GM19463 (cell line): ENCODE measurements around the gene HLA-E.
A peak's percentile ranks its signal among the peaks of the same experiment; 100 is the strongest.
"Not testable (repeated sequence)": the region's sequence is repeated elsewhere in the genome, so short reads cannot be mapped to it uniquely, and the experiment has no call there.

ENCODE experiments used
- ATAC-seq: cut with Tn5 transposase; IDR thresholded peaks from one replicate; pipeline ENCODE4 v1.9.1; 2021; ENCODE audit warnings: mild to moderate bottlenecking, moderate library complexity; ENCODE audit not compliant: unreplicated experiment

The HLA-E gene

DNA sequence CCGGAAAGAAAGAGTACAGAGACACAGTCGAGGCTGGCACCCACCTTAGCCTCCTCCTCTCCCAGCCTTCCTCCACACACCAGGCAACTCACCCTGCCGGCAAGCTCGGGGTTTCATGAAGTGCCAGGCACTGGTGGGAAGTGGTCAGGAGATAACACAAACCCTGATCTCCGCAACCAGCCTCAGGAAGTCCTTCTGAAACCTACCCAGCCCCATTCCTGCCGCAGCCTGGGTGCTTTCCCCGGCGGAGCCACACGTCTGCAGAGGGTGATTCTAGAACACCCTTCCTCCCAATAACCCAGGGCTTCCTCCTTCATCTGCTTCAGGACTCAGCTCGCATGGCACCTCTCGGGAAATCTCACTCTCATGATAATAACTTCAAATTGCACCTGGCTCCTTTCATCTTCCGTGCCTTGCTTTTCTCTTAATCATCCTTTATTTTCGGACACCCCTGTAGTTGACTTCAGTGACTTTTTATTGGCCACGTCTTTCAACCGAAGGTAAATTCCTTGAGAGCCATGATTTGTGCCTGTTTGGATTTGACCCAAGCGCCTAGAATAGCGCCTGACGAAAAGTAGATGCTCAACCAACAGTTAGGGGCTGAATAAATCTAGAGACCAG, 8.7 kb upstream of the HLA-E start:
- ATAC-seq: no peak

DNA sequence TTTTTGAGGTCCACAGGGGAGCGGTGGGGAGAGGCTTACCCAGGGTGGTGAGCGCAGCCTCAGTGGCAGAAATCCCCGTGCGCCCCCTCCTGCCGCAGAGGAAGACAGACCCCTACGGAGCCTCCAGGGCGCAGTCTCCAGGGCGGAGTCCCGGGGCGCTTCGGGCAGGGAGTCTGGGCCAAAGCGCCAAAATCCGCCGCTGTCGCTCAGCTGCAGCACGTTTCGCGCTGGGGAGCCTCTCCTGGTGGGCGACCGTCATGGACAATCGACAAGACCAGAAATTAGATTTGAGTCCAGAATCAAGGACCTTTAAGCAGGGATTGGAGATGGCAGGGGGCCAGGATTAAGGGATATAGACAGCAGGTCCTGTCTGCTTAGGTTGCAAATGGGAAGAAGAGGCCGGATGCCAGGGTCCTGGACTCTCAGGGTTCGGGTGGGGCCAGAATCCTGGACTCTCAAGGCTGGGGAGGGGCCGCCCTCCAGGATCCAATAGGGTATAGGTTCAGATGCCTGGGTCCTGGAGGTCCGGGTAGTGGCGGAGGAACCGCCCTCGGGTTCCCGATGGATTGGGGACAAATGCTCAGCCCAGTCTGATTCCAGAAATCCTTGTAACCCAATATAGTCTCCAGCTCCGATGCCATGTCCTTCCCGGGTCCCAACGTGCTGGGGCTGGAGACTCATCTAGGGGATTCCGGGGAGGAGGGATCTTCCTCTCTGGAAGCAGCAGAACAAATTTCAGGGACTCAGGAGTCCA, 7.9 kb upstream of the HLA-E start:
- no peak for ATAC-seq

- peak; percentile 60 for ATAC-seq
Observed at GRCh38 chr6:30481965-30482644, 7.2 kb upstream of the HLA-E start.

DNA sequence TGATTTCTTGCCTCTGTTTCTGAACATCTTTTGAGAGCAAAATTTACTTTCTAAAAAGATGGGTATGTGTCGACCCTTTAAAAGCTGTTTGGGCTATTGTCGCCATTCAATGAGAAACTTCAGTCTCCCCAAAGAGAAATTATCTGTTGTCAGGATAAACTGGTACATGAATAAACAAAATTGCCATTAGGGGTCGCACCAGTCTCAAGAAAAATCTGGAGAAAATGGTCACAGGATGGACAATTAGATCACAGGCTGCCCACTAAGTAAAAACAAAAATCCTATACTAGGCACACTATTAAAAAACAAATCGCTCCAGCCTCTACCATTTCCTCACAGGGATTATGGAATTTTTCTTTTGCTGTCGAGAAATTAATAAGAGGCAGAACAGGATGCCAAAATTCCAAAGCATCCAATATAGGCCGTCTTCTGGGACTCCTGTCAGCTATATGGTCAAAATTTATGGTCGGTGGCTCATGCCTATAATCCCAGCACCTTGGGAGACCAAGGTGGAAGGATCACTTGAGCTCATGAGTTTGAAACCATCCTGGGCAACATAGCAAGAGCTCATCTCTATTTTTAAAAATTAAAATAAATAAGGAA, 5.5 kb upstream of the HLA-E start:
- ATAC-seq: no peak

DNA sequence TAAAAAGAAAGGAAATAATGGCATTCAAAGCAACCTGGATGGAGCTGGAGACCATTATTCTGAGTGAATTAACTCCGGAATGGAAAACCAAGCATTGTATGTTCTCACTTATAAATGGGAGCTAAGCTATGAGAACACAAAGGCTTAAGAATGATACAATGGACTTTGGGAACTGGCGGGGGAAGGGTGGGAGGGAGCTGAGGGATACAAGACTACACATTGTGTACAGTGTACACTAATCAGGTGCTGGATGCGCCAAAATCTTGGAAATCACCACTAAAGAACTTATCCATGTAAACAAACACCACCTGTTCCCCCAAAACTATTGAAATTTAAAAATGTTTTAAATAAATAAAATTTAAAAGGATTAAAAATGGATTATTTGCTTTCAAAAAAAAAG, 4.1 kb upstream of the HLA-E start:
- ATAC-seq: no peak

- no peak for ATAC-seq
Observed at GRCh38 chr6:30487926-30488325, 1.4 kb upstream of the HLA-E start.

- ATAC-seq: not testable (repeated sequence)
Observed at GRCh38 chr6:30488697-30489080, 620 bp upstream of the HLA-E start.

- peak; percentile 36 for ATAC-seq
Observed at GRCh38 chr6:30490026-30490876, 942 bp downstream of the HLA-E start.

DNA sequence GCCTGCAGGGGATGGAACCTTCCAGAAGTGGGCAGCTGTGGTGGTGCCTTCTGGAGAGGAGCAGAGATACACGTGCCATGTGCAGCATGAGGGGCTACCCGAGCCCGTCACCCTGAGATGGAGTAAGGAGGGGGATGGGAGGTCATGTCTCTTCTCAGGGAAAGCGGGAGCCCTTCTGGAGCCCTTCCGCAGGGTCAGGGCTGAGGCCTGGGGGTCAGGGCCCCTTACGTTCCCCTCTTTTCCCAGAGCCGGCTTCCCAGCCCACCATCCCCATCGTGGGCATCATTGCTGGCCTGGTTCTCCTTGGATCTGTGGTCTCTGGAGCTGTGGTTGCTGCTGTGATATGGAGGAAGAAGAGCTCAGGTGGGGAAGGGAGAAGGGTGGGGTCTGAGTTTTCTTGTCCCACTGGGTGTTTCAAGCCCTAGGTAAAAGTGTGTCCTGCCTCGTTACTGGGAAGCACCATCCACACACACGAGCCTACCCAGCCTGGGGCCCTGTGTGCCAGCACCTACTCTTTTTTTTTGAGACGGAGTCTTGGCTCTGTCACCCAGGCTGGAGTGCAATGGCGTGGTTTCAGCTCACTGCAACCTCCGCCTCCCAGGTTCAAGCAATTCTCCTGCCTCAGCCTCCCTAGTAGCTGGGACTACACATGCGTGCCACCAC, 2.1 kb downstream of the HLA-E start:
- ATAC-seq: not testable (repeated sequence)

DNA sequence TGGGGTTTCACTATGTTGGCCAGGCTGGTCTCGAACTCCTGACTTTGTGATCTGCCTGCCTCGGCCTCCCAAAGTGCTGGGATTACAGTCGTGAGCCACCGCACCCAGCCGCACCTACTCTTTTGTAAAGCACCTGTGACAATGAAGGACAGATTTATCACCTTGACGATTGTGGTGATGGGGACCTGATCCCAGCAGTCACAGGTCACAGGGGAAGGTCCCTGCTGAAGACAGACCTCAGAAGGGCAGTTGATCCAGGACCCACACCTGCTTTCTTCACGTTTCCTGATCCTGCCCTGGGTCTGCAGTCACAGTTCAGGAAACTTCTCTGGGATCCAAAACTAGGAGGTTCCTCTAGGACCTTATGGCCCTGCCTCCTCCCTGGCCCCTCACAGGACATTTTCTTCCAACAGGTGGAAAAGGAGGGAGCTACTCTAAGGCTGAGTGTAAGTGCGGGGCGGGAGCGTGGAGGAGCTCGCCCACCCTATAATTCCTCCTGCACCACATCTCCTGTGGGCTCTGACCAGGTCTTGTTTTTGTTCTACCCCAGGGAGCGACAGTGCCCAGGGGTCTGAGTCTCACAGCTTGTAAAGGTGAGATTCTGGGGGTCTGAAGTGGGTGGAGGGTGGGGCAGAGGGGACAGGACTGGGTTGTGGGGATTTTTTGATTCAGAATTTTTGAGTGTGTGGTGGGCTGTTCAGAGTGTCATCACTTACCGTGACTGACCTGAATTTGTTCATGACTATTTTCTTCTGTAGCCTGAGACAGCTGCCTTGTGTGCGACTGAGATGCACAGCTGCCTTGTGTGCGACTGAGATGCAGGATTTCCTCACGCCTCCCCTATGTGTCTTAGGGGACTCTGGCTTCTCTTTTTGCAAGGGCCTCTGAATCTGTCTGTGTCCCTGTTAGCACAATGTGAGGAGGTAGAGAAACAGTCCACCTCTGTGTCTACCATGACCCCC, 3.0 kb downstream of the HLA-E start:
- no peak for ATAC-seq

GRCh38 chr6:30493643-30494250, 4.4 kb downstream of the HLA-E start:
- ATAC-seq: no peak

DNA sequence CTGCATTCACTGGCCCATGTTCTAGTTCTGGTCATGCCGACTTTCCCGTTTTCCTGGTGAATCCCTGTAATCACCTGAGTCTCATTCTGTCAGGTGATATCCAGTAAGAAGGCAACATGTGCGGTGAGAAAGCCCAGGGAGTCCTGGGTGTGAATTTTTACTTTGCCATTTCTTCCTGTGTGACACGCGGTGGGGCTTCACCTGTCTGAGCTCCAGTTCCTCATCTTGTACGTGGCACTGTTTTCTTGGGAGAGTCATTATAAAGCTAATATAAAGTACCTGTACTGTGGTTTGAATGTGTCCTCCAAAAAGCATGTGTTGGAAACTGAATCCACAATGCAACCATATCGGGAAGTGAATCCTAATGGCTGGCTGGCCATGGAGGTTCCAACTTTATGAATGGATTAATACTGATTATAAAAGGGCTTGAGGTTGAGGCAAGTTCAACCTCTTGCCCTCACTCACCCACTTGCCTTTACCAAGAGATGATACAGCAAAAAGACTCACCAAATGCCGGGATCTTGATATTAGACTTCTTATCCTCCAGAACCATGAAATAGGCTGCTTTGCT, 5.1 kb downstream of the HLA-E start:
- no peak for ATAC-seq

GRCh38 chr6:30495060-30495459, 5.8 kb downstream of the HLA-E start:
- ATAC-seq: not testable (repeated sequence)

- ATAC-seq: no peak
Observed at GRCh38 chr6:30495993-30496392, 6.7 kb downstream of the HLA-E start.

DNA sequence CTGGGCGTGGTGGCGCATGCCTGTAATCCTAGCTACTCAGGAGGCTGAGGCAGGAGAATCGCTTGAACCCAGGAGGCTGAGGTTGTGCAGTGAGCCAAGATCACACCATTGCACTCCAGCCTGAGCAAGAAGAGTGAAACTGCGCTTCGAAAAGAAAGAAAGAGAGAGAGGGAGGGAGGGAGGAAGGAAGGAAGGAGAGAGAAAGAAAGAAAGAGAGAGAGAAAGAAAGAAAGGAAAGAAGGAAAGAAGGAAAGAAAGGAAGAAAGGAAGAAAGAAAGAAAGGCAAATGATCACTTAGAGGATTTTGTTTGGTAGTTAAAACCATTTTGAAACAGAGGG, 7.9 kb downstream of the HLA-E start:
- ATAC-seq: not testable (repeated sequence)

DNA sequence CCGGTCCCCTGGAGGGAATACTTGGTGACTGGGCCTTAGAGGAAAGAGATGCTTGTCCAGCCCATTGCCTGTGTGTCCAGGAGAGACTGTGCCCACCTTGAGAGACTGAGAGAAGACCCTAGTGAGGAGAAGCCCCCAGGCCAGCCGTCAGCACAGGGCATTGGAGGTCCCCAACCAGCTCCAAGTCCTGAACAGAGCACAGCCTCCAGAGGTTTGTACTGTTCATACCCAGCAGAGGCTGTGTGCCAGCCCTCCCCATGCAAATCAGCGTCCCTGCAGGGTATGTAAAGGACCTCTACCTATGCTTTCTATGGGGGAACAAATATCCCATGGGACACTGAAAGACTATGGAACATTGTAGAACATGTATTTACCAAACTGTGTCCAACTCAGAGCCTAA, 8.4 kb downstream of the HLA-E start:
- ATAC-seq: no peak

DNA sequence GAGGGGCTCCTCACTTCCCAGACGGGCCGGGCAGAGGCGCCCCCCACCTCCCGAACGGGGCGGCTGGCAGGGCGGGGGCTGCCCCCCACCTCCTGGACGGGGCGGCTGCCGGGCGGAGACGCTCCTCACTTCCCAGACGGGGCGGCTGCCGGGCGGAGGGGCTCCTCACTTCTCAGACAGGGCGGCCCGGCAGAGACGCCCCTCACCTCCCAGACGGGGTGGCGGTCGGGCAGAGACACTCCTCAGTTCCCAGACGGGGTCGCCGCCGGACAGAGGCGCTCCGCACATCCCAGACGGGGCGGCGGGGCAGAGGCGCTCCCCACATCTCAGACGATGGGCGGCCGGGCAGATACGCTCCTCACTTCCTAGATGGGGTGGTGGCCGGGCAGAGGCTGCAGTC, 9.4 kb downstream of the HLA-E start:
- not testable (repeated sequence) for ATAC-seq
